B cell (primary cell): ENCODE data around the gene TMEM145.

Experiments
- EZH2 ChIP-seq: IDR thresholded peaks from 2 replicates; pipeline ENCODE4 v1.6.1; 2012; ENCODE audit warnings: borderline replicate concordance, low read depth, mild to moderate bottlenecking, moderate library complexity, low read length; ENCODE audit not compliant: insufficient read depth, poor library complexity, severe bottlenecking
- TF ChIP-seq, protein P1 (sequence below): fragments of 200-600 bp; IDR thresholded peaks from one replicate; pipeline ENCODE4 v1.8.0; 2022; ENCODE audit warnings: antibody characterized with exemption, mild to moderate bottlenecking

DNA sequence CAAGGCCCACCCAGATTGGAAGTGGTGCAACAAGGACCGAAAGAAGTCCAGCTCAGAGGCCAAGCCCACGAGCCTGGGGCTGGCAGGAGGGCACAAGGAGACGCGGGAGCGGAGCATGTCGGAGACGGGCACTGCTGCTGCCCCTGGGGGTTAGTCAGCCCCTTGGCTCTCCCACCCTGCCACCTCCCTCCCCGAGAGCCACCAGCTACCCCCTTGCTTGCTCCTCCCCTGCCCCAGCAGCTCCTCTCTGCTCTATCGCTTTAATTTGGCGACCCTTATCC is 25.3 kb upstream of the TMEM145 start:
- TF ChIP-seq, protein P1, sequence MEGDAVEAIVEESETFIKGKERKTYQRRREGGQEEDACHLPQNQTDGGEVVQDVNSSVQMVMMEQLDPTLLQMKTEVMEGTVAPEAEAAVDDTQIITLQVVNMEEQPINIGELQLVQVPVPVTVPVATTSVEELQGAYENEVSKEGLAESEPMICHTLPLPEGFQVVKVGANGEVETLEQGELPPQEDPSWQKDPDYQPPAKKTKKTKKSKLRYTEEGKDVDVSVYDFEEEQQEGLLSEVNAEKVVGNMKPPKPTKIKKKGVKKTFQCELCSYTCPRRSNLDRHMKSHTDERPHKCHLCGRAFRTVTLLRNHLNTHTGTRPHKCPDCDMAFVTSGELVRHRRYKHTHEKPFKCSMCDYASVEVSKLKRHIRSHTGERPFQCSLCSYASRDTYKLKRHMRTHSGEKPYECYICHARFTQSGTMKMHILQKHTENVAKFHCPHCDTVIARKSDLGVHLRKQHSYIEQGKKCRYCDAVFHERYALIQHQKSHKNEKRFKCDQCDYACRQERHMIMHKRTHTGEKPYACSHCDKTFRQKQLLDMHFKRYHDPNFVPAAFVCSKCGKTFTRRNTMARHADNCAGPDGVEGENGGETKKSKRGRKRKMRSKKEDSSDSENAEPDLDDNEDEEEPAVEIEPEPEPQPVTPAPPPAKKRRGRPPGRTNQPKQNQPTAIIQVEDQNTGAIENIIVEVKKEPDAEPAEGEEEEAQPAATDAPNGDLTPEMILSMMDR: no peak
- no peak for TF ChIP-seq EZH2
